ENCODE results near the gene AIFM3. TPM values are rescaled to one million over a fixed set of nuclear protein-coding genes. Genes with fewer than 3 reads are reported as not detected.

Gene AIFM3
- total RNA-seq, 1 donor = 0.45 TPM

- no peak overlapping the region for H3K4me3 ChIP-seq (ENCODE audit: low read depth, low read length)
- no peak for DNase-seq (ENCODE audit: low read depth)
- no peak for TF ChIP-seq CTCF (IDR thresholded peaks at IDR 0.05; ENCODE audit: insufficient read depth, low read length)
Observed at GRCh38 chr22:20959578-20960461, 7.2 kb upstream of the AIFM3 start.

GRCh38 chr22:20960609-20961008 lies 6.4 kb upstream of the AIFM3 start:
- no peak overlapping the region for H3K4me3 ChIP-seq (ENCODE audit: low read depth, low read length)
- no peak for TF ChIP-seq CTCF (IDR thresholded peaks at IDR 0.05; ENCODE audit: insufficient read depth, low read length)
- DNase-seq (ENCODE audit: low read depth) = no peak

- no peak for DNase-seq (ENCODE audit: low read depth)
- no peak overlapping the region for H3K4me3 ChIP-seq (ENCODE audit: low read depth, low read length)
- TF ChIP-seq CTCF (IDR thresholded peaks at IDR 0.05; ENCODE audit: insufficient read depth, low read length) = no peak
Observed at GRCh38 chr22:20962491-20962945, 4.5 kb upstream of the AIFM3 start.

GRCh38 chr22:20963201-20964052 lies 3.6 kb upstream of the AIFM3 start:
- no peak for DNase-seq (ENCODE audit: low read depth)
- no peak for TF ChIP-seq CTCF (IDR thresholded peaks at IDR 0.05; ENCODE audit: insufficient read depth, low read length)
- H3K4me3 ChIP-seq (ENCODE audit: low read depth, low read length) = no peak overlapping the region

- no peak for DNase-seq (ENCODE audit: low read depth)
- H3K4me3 ChIP-seq (ENCODE audit: low read depth, low read length) = peak overlapping the region; percentile 33
- no peak for TF ChIP-seq CTCF (IDR thresholded peaks at IDR 0.05; ENCODE audit: insufficient read depth, low read length)
Observed at GRCh38 chr22:20964090-20964798, 2.8 kb upstream of the AIFM3 start.

GRCh38 chr22:20964799-20965103 lies 2.3 kb upstream of the AIFM3 start:
- peak overlapping the region; percentile 33 for H3K4me3 ChIP-seq (ENCODE audit: low read depth, low read length)
- no peak for TF ChIP-seq CTCF (IDR thresholded peaks at IDR 0.05; ENCODE audit: insufficient read depth, low read length)
- no peak for DNase-seq (ENCODE audit: low read depth)
